NB4 (cell line): ENCODE results near the gene TMC6.
A peak's percentile ranks its signal among the peaks of the same experiment; 100 is the strongest.

Experiments
- DNase-seq: peaks from one replicate; pipeline ENCODE4 v3.0.0; 2010; ENCODE audit warnings: low read depth
- H3K4me3 ChIP-seq: one replicate; pipeline ENCODE4 v1.5.1; 2011; ENCODE audit warnings: mild to moderate bottlenecking, low read depth, low read length, moderate library complexity
- CTCF ChIP-seq: IDR thresholded peaks from one replicate; pipeline ENCODE4 v1.5.1; 2012; ENCODE audit warnings: low read depth, low read length
- MAX ChIP-seq: IDR thresholded peaks from 2 replicates; pipeline ENCODE4 v1.6.1; 2011; ENCODE audit warnings: low read depth, low read length
- MYC ChIP-seq: IDR thresholded peaks from 2 replicates; pipeline ENCODE4 v1.6.1; 2011; ENCODE audit warnings: low read depth, low read length
- POLR2A ChIP-seq: IDR thresholded peaks from 2 replicates; pipeline ENCODE4 v1.6.1; 2011; ENCODE audit warnings: mild to moderate bottlenecking; ENCODE audit not compliant: insufficient read length; ENCODE audit errors: extremely low read depth

TMC6 gene

GRCh38 chr17:78131172-78132083, 2.9 kb upstream of the TMC6 start:
- DNase-seq: no peak
- H3K4me3 ChIP-seq: no peak overlapping the region
- TF ChIP-seq CTCF (no peak), MYC (no peak), POLR2A (no peak), MAX (no peak)

- DNase-seq: peak; percentile 92
- TF ChIP-seq MYC: peak; percentile 16; the same call in 1 of the 2 replicates
- TF ChIP-seq CTCF: no peak
- TF ChIP-seq MAX: peak; percentile 49; the same call in 1 of the 2 replicates
- TF ChIP-seq POLR2A: no peak
- no peak within 1 kb of the TSS for H3K4me3 ChIP-seq
These were observed 2.0 kb upstream of the TMC6 start, which contains the start of gene TMC8 for GRCh38 chr17:78130437-78131101. Gene TMC8 (plus strand): TSS chr17:78130771. CDS start chr17:78131589, 818 bp downstream.

- no peak for DNase-seq
- no peak for TF ChIP-seq MAX
- no peak for TF ChIP-seq POLR2A
- no peak for TF ChIP-seq MYC
- H3K4me3 ChIP-seq: no peak overlapping the region
These were observed 1.5 kb upstream of the TMC6 start for GRCh38 chr17:78130090-78130436.

GRCh38 chr17:78129351-78130089, 965 bp upstream of the TMC6 start:
- H3K4me3 ChIP-seq: peak overlapping the region; percentile 48
- peak; percentile 33 for DNase-seq
- TF ChIP-seq MAX (no peak), MYC (no peak), POLR2A (no peak), CTCF (no peak)

GRCh38 chr17:78127888-78128550, 536 bp downstream of the TMC6 start:
- TF ChIP-seq POLR2A: no peak
- no peak for TF ChIP-seq MYC
- no peak for TF ChIP-seq CTCF
- TF ChIP-seq MAX: no peak
- DNase-seq: peak; percentile 61
- peak overlapping the region; percentile 70 for H3K4me3 ChIP-seq
